GM12892 (cell line): ENCODE measurements around the gene HSPB6.

Source experiments
- DNase-seq: peaks from one replicate; pipeline ENCODE4 v3.0.0; 2011; ENCODE audit not compliant: insufficient read length
- FAIRE-seq: peaks from 2 replicates; lab custom pipeline; 2011; peaks lifted over from hg19 to GRCh38; lab: Jason Lieb, UNC
- POLR2A ChIP-seq: IDR thresholded peaks from 2 replicates; pipeline ENCODE4 v1.6.1; 2011; ENCODE audit warnings: low read depth, low read length, control low read depth
- POLR2AphosphoS5 ChIP-seq: IDR thresholded peaks from 2 replicates; pipeline ENCODE4 v1.6.1; 2011; ENCODE audit warnings: low read depth, low read length, control low read depth
- TAF1 ChIP-seq: IDR thresholded peaks from 2 replicates; pipeline ENCODE4 v1.6.1; 2011; ENCODE audit warnings: low read depth, mild to moderate bottlenecking, control low read depth, low read length, borderline replicate concordance

Gene HSPB6

GRCh38 chr19:35746531-35746930 lies 10.3 kb downstream of the HSPB6 start:
- FAIRE-seq (no peak), DNase-seq (no peak)
- TF ChIP-seq POLR2AphosphoS5 = no peak
- no peak for TF ChIP-seq TAF1
- no peak for TF ChIP-seq POLR2A

GRCh38 chr19:35746087-35746462 lies 10.8 kb downstream of the HSPB6 start:
- FAIRE-seq = no peak
- no peak for DNase-seq
- TF ChIP-seq POLR2A (no peak), TAF1 (no peak), POLR2AphosphoS5 (no peak)

DNA sequence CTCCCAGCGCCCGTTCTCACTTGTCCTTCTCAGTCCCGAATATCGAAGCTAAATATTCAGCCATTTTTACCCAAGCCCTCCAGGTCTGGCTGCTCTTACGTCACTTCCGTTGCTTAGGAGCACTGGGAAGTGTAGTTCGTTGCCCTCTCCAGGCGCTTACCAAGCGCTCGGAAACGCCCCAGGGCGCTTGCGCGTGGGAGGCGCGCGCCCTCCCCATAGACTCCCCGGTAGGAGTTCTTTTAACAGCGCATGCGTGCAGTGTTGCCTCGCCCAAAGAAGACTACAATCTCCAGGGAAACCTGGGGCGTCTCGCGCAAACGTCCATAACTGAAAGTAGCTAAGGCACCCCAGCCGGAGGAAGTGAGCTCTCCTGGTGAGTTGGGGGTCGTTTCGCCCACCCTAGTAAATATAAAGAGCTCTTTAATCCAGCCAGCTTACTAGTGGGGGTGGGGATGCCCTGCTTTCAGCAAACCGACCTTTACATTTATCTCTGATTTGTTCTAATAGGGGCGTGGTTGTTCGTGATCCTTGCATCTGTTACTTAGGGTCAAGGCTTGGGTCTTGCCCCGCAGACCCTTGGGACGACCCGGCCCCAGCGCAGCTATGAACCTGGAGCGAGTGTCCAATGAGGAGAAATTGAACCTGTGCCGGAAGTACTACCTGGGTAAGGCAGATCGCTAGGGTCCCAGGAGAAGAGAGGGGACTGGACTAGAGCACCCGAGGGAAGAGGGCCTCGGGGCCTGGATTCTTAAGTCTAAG lies 11.3 kb downstream of the HSPB6 start, which contains the start of the genes PSENEN and U2AF1L4:
Gene PSENEN (plus strand): TSS at position 324 of the 759 bp plus-strand sequence. CDS start 280 bp downstream, at position 604.
Gene U2AF1L4 (minus strand): TSS at position 91 of the 759 bp plus-strand sequence. CDS start 27 bp downstream, at position 64.
- DNase-seq (peak; percentile 81), FAIRE-seq (peak; percentile 95)
- TF ChIP-seq POLR2A = 0 out of 2 replicates have a peak, but pooled peaks have one; percentile 8
- TF ChIP-seq TAF1 = no peak
- TF ChIP-seq POLR2AphosphoS5 = 0 out of 2 replicates have a peak, but pooled peaks have one; percentile 11

- DNase-seq (peak; percentile 74), FAIRE-seq (no peak)
- TF ChIP-seq POLR2A = peak; percentile 90
- TF ChIP-seq POLR2AphosphoS5 = peak; percentile 91
- 0 out of 2 replicates have a peak, but pooled peaks have one; percentile 26 for TF ChIP-seq TAF1
Measured at GRCh38 chr19:35744430-35745327, 12.2 kb downstream of the HSPB6 start.

DNA sequence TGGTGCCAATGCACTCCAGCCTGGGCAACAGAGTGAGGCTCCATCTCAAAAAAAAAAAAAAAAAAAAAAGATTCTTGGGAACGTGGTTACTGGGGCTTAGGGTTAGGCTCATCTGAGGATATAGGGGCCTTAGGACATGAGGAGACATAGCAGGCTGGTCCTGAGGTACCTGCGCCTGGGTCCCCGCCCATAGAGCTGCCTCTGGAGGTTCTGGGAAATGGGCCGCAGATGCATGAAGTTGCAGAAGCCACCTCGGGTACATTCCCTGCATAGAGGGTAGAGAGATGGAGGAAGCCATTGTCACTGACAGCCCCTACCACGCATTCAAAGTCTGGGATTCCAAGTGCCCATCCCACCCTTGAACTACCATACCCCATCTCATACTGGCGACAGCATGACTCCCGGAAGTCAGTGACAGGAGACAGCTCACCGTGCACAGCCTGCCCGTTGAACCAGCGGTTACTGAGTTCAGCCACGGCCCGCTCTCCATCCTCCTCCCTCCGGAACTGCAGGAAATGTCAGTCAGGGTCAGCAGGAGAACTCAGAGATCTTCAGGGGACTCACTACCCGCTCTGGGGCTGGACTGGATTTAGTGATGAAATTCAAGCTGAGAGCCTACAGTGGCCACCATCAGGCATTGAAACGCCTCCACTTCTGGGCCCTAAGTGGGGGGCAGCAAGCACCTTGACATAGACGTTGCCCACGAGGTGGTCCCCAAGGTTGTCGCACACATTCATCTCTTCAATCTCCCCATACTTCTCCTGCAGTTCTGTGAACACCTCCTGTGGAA lies 13.0 kb downstream of the HSPB6 start:
- no peak for TF ChIP-seq TAF1
- no peak for TF ChIP-seq POLR2AphosphoS5
- TF ChIP-seq POLR2A = no peak
- DNase-seq = no peak
- no peak for FAIRE-seq

- TF ChIP-seq POLR2A = peak; percentile 84
- peak; percentile 59; the same call in 1 of the 2 replicates for TF ChIP-seq POLR2AphosphoS5
- TF ChIP-seq TAF1 = peak; percentile 73
- DNase-seq (no peak), FAIRE-seq (peak; percentile 94)
Measured at GRCh38 chr19:35742121-35742724, 14.6 kb downstream of the HSPB6 start, which contains the start of gene IGFLR1. TSS of gene IGFLR1 (minus strand) at chr19:35742452. CDS start at chr19:35741180, 1,272 bp downstream.

GRCh38 chr19:35741203-35741515 lies 15.7 kb downstream of the HSPB6 start:
- DNase-seq (no peak), FAIRE-seq (no peak)
- TF ChIP-seq POLR2AphosphoS5 (no peak), TAF1 (no peak), POLR2A (no peak)

GRCh38 chr19:35740423-35741202 lies 16.2 kb downstream of the HSPB6 start:
- peak; percentile 96 for FAIRE-seq
- DNase-seq = peak; percentile 99
- peak; percentile 79; the same call in 1 of the 2 replicates for TF ChIP-seq POLR2AphosphoS5
- peak; percentile 72; the same call in 1 of the 2 replicates for TF ChIP-seq POLR2A
- TF ChIP-seq TAF1 = peak; percentile 44; the same call in 1 of the 2 replicates

- no peak for DNase-seq
- FAIRE-seq = peak; percentile 21
Measured at GRCh38 chr19:35740108-35740422, 16.8 kb downstream of the HSPB6 start.

DNA sequence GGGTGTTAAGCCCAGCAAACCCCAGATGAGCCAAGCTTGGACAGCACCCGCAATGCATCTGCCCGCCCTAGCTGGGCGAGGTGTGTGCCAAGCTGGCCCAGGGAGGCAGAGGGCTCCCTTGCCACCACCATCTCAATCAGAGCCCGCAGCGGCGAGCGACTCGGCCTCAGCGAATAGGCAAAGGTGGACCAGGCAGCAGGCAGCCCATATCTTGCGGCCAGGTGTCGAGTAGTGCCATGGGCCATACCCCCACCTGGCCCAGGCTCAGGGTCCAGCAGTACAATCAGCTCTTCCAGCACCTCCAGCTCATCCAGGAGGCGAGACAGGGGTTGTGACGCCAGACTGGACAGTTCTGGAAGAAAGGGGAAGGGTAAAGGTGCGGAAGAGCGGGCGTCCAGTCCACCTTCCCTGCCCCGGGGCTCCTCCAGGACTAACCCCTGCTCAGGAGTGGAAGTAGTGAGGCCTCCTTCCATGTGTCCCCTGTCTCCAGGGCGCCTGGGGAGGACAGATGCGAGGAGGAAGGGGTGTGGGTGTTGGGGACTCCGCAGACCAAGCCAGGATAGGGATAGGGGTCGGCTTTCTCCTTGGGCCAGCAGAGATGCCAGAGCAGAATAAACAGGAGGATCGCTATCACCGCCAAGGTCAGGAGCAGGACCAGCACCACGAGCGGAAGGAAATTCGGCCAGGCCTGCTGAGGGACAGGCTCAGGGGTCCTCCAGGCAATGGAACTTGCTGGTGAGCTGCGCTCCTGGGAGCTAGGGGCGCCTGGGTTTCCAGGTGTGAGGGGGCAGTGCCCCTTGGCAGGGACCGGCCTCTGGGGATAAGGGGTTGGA lies 17.3 kb downstream of the HSPB6 start:
- DNase-seq (no peak), FAIRE-seq (no peak)
- TF ChIP-seq POLR2AphosphoS5 (peak; percentile 38; the same call in 1 of the 2 replicates), TAF1 (no peak)

More at GRCh38 chr19:35740108-35740422, 16.8 kb downstream of the HSPB6 start:
- no peak for TF ChIP-seq POLR2A
- no peak for TF ChIP-seq TAF1
- no peak for TF ChIP-seq POLR2AphosphoS5
